ENCODE data around the gene PIK3AP1.

Gene PIK3AP1

DNA sequence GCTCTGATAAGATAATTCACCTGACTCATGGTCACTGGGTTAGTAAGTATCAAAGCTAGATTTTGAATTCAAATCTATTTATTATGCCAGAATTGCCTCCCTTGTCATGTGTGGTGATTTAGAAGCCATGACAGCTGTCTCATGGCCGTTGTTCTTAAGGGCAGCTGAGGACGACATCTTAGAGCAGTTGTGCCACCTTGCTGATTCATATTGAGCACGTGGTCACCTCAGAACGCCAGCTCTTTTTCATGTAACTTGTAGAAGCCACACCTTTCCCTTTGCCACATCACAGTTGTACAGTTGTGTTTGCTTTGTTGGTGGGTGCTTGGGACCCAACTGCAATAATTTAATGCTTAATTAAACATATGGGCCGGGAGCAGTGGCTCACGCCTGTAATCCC is 4.3 kb upstream of the PIK3AP1 start:
- H3K79me2 ChIP-seq (ENCODE audit: low read length) = no peaks in the 10 kb centered on the region

DNA sequence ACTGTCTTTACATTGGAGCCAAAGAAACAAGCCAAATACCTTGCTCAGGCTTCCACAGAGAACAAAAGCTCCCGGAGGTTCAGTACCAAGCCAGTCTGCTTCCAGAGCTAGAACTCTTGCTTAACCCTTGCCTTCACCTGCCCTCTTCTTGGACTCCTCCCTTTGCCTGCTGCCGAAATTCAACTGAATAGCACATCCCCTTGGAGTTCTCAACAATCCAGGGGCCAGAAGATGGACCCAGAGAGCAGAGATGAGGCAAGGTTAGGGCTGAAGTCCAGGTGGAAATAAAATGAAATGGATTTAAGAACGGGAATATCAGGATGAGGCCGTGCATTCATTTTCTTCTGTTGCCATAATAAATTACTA is 876 bp upstream of the PIK3AP1 start:
- no peaks in the 10 kb centered on the region for H3K9me2 ChIP-seq (replicated peaks; ENCODE audit: insufficient read depth, low read length)
- H4K20me1 ChIP-seq (ENCODE audit: insufficient read depth, low read length) = no peaks in the 10 kb centered on the region
- TF ChIP-seq EZH2phosphoT487 (IDR thresholded peaks at IDR 0.05; ENCODE audit: low read length) = no peak
- TF ChIP-seq EZH2 (optimal IDR thresholded peaks at IDR 0.05; ENCODE audit: low read depth, low read length) = no peak
- TF ChIP-seq, protein P1, sequence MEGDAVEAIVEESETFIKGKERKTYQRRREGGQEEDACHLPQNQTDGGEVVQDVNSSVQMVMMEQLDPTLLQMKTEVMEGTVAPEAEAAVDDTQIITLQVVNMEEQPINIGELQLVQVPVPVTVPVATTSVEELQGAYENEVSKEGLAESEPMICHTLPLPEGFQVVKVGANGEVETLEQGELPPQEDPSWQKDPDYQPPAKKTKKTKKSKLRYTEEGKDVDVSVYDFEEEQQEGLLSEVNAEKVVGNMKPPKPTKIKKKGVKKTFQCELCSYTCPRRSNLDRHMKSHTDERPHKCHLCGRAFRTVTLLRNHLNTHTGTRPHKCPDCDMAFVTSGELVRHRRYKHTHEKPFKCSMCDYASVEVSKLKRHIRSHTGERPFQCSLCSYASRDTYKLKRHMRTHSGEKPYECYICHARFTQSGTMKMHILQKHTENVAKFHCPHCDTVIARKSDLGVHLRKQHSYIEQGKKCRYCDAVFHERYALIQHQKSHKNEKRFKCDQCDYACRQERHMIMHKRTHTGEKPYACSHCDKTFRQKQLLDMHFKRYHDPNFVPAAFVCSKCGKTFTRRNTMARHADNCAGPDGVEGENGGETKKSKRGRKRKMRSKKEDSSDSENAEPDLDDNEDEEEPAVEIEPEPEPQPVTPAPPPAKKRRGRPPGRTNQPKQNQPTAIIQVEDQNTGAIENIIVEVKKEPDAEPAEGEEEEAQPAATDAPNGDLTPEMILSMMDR (IDR thresholded peaks at IDR 0.05; ENCODE audit: low read length) = 0 out of 2 replicates have a peak, but pooled peaks have one; percentile 10
- peak overlapping the region; percentile 83 for H3K4me3 ChIP-seq (ENCODE audit: low read length)
- peak overlapping the region; percentile 37; the same call in 1 of the 2 replicates for H3K27ac ChIP-seq (ENCODE audit: low read length)
- H3K36me3 ChIP-seq (replicated peaks; ENCODE audit: insufficient read depth, low read length) = no peaks in the 10 kb centered on the region
- H3F3A ChIP-seq (ENCODE audit: insufficient read depth, low read length) = peaks cover 8% of the 10 kb centered on the region; the same call in 1 of the 2 replicates
- H3K79me2 ChIP-seq (ENCODE audit: low read length) = no peaks in the 10 kb centered on the region
- H3K4me1 ChIP-seq (ENCODE audit: low read length) = peaks cover 8% of the 10 kb centered on the region
- H3K9ac ChIP-seq (ENCODE audit: low read length) = peak overlapping the region; percentile 57; the same call in 1 of the 2 replicates
- H3K4me2 ChIP-seq (ENCODE audit: low read depth, low read length) = peak overlapping the region; percentile 98
- H3K27me3 ChIP-seq (replicated peaks; ENCODE audit: insufficient read depth, low read length) = no peaks in the 10 kb centered on the region
- no peaks in the 10 kb centered on the region for H3K9me3 ChIP-seq (replicated peaks; ENCODE audit: insufficient read depth, low read length)
- peak overlapping the region; percentile 81 for H2AFZ ChIP-seq (ENCODE audit: low read length)
- no peak for DNase-seq

More for the DNA sequence above, 4.3 kb upstream of the PIK3AP1 start:
- H3K27me3 ChIP-seq (replicated peaks; ENCODE audit: insufficient read depth, low read length) = no peaks in the 10 kb centered on the region
- H3K9me2 ChIP-seq (replicated peaks; ENCODE audit: insufficient read depth, low read length) = no peaks in the 10 kb centered on the region
- no peak overlapping the region for H3K27ac ChIP-seq (ENCODE audit: low read length)
- DNase-seq = no peak
- no peak overlapping the region for H3K4me3 ChIP-seq (ENCODE audit: low read length)
- peaks cover 8% of the 10 kb centered on the region; the same call in 1 of the 2 replicates for H3F3A ChIP-seq (ENCODE audit: insufficient read depth, low read length)
- H4K20me1 ChIP-seq (ENCODE audit: insufficient read depth, low read length) = no peaks in the 10 kb centered on the region
- no peak overlapping the region for H3K9ac ChIP-seq (ENCODE audit: low read length)
- no peaks in the 10 kb centered on the region for H3K9me3 ChIP-seq (replicated peaks; ENCODE audit: insufficient read depth, low read length)
- TF ChIP-seq, protein P1 (IDR thresholded peaks at IDR 0.05; ENCODE audit: low read length) = no peak
- no peak for TF ChIP-seq EZH2phosphoT487 (IDR thresholded peaks at IDR 0.05; ENCODE audit: low read length)
- no peak for TF ChIP-seq EZH2 (optimal IDR thresholded peaks at IDR 0.05; ENCODE audit: low read depth, low read length)
- peaks cover 8% of the 10 kb centered on the region for H3K4me1 ChIP-seq (ENCODE audit: low read length)
- H3K36me3 ChIP-seq (replicated peaks; ENCODE audit: insufficient read depth, low read length) = no peaks in the 10 kb centered on the region
- no peak overlapping the region for H3K4me2 ChIP-seq (ENCODE audit: low read depth, low read length)
- no peak overlapping the region for H2AFZ ChIP-seq (ENCODE audit: low read length)

DNA sequence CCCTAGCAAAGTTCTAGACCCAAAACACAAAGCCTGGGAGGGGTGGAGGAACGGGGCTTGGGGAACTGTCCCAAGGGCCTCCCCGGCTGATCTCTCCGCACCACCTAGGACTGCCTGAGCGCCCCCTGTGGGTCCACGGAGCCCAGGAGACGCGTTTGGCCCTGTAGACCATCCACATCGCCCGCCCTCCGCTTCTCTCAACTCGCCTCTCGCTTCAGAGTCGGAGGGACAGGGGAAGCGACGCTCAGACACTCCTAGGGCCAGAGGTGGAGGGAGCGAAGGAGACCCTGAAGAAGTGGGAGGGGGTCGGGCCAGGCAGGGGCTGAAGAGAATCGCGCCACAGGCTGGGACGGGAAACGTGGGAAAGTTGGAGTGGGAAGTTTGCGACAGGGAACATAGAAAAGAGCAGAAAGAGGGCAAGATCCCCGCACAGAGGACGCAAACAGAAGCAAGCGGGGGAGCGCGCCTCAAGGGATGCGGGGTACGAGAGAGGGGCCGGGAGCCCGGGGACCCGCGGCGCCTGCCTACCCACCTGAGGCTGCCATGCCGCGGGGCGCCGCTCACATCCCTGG is 378 bp downstream of the PIK3AP1 start:
- no peak for TF ChIP-seq EZH2 (optimal IDR thresholded peaks at IDR 0.05; ENCODE audit: low read depth, low read length)
- TF ChIP-seq EZH2phosphoT487 (IDR thresholded peaks at IDR 0.05; ENCODE audit: low read length) = no peak
- TF ChIP-seq, protein P1 (IDR thresholded peaks at IDR 0.05; ENCODE audit: low read length) = peak; percentile 68
- H3K79me2 ChIP-seq (ENCODE audit: low read length) = no peaks in the 10 kb centered on the region
- no peak overlapping the region for H3K27ac ChIP-seq (ENCODE audit: low read length)
- peak overlapping the region; percentile 83 for H3K4me3 ChIP-seq (ENCODE audit: low read length)
- H3K4me1 ChIP-seq (ENCODE audit: low read length) = peaks cover 8% of the 10 kb centered on the region
- peak; percentile 65 for DNase-seq
- H3K9ac ChIP-seq (ENCODE audit: low read length) = peak overlapping the region; percentile 51; the same call in 1 of the 2 replicates
- no peaks in the 10 kb centered on the region for H3K9me3 ChIP-seq (replicated peaks; ENCODE audit: insufficient read depth, low read length)
- H3K4me2 ChIP-seq (ENCODE audit: low read depth, low read length) = peak overlapping the region; percentile 98
- H3K36me3 ChIP-seq (replicated peaks; ENCODE audit: insufficient read depth, low read length) = no peaks in the 10 kb centered on the region
- H3K27me3 ChIP-seq (replicated peaks; ENCODE audit: insufficient read depth, low read length) = no peaks in the 10 kb centered on the region
- peak overlapping the region; percentile 94 for H2AFZ ChIP-seq (ENCODE audit: low read length)
- H3K9me2 ChIP-seq (replicated peaks; ENCODE audit: insufficient read depth, low read length) = no peaks in the 10 kb centered on the region
- no peaks in the 10 kb centered on the region for H4K20me1 ChIP-seq (ENCODE audit: insufficient read depth, low read length)
- peaks cover 8% of the 10 kb centered on the region; the same call in 1 of the 2 replicates for H3F3A ChIP-seq (ENCODE audit: insufficient read depth, low read length)
